Measurements from ENCODE around the gene CHIC2.

CHIC2 gene

GRCh38 chr4:54014666-54015160 lies 49.7 kb downstream of the CHIC2 start:
- no peak for DNase-seq (ENCODE audit: low spot score)
- in situ Hi-C loops (cut with MboI; ENCODE audit: low sequenced_read_pairs, unreplicated experiment): no loop called here
- no peak for TF ChIP-seq CTCF (IDR thresholded peaks at IDR 0.05; ENCODE audit: borderline replicate concordance, control extremely low read depth, extremely low read depth, insufficient read depth, missing control alignments)

GRCh38 chr4:54011201-54011600 lies 53.2 kb downstream of the CHIC2 start:
- in situ Hi-C loops (cut with MboI; ENCODE audit: low sequenced_read_pairs, unreplicated experiment): no loop called here
- no peak for TF ChIP-seq CTCF (IDR thresholded peaks at IDR 0.05; ENCODE audit: borderline replicate concordance, control extremely low read depth, extremely low read depth, insufficient read depth, missing control alignments)
- DNase-seq (ENCODE audit: low spot score): no peak

- in situ Hi-C loops (cut with MboI; ENCODE audit: low sequenced_read_pairs, unreplicated experiment): no loop called here
- no peak for TF ChIP-seq CTCF (IDR thresholded peaks at IDR 0.05; ENCODE audit: borderline replicate concordance, control extremely low read depth, extremely low read depth, insufficient read depth, missing control alignments)
- DNase-seq (ENCODE audit: low spot score): no peak
These were observed 57.6 kb downstream of the CHIC2 start for GRCh38 chr4:54006755-54007154.

GRCh38 chr4:54005475-54005874 lies 58.9 kb downstream of the CHIC2 start:
- in situ Hi-C loops (cut with MboI; ENCODE audit: low sequenced_read_pairs, unreplicated experiment): no loop called here
- DNase-seq (ENCODE audit: low spot score): no peak
- no peak for TF ChIP-seq CTCF (IDR thresholded peaks at IDR 0.05; ENCODE audit: borderline replicate concordance, control extremely low read depth, extremely low read depth, insufficient read depth, missing control alignments)

- no peak for TF ChIP-seq CTCF (IDR thresholded peaks at IDR 0.05; ENCODE audit: borderline replicate concordance, control extremely low read depth, extremely low read depth, insufficient read depth, missing control alignments)
- no peak for DNase-seq (ENCODE audit: low spot score)
These were observed 59.9 kb downstream of the CHIC2 start for GRCh38 chr4:54004463-54004862.

GRCh38 chr4:54001668-54002365 lies 62.6 kb downstream of the CHIC2 start:
- in situ Hi-C loops (cut with MboI; ENCODE audit: low sequenced_read_pairs, unreplicated experiment): no loop called here
- no peak for TF ChIP-seq CTCF (IDR thresholded peaks at IDR 0.05; ENCODE audit: borderline replicate concordance, control extremely low read depth, extremely low read depth, insufficient read depth, missing control alignments)
- no peak for DNase-seq (ENCODE audit: low spot score)

More at GRCh38 chr4:54004463-54004862, 59.9 kb downstream of the CHIC2 start:
- in situ Hi-C loops (cut with MboI; ENCODE audit: low sequenced_read_pairs, unreplicated experiment): no loop called here

Data from GM13976 (cell line).